DMS153 treated with DMSO at 0.1 percent for 48 hours (cell line): ENCODE data around the gene TMEM255B.
"Not testable (repeated sequence)": the region's sequence is repeated elsewhere in the genome, so short reads cannot be mapped to it uniquely, and the experiment has no call there.

Experiments used
- DNase-seq: peaks from one replicate; lab custom pipeline; 2025; ENCODE audit not compliant: unreplicated experiment; lab: John Stamatoyannopoulos, UW

TMEM255B gene

GRCh38 chr13:113785051-113786010, 26.3 kb downstream of the TMEM255B start:
- no peak for DNase-seq

GRCh38 chr13:113786262-113786841, 27.3 kb downstream of the TMEM255B start:
- no peak for DNase-seq

GRCh38 chr13:113787694-113788093, 28.7 kb downstream of the TMEM255B start:
- DNase-seq = no peak

- no peak for DNase-seq
Observed at GRCh38 chr13:113788413-113789135, 29.5 kb downstream of the TMEM255B start.

GRCh38 chr13:113789167-113789566, 30.1 kb downstream of the TMEM255B start:
- DNase-seq = no peak

- DNase-seq = not testable (repeated sequence)
Observed at GRCh38 chr13:113789931-113790330, 30.9 kb downstream of the TMEM255B start.

- DNase-seq = no peak
Observed at GRCh38 chr13:113791226-113791625, 32.2 kb downstream of the TMEM255B start.

- no peak for DNase-seq
Observed at GRCh38 chr13:113791761-113792160, 32.7 kb downstream of the TMEM255B start.

- no peak for DNase-seq
Observed at GRCh38 chr13:113792236-113792770, 33.3 kb downstream of the TMEM255B start.

- DNase-seq = no peak
Observed at GRCh38 chr13:113792886-113793717, 34.1 kb downstream of the TMEM255B start.

GRCh38 chr13:113793718-113794085, 34.7 kb downstream of the TMEM255B start:
- no peak for DNase-seq

- DNase-seq = no peak
Observed at GRCh38 chr13:113794086-113794485, 35.1 kb downstream of the TMEM255B start.

- DNase-seq = no peak
Observed at GRCh38 chr13:113794764-113795173, 35.7 kb downstream of the TMEM255B start.

- not testable (repeated sequence) for DNase-seq
Observed at GRCh38 chr13:113795362-113795761, 36.3 kb downstream of the TMEM255B start.

GRCh38 chr13:113796211-113796963, 37.4 kb downstream of the TMEM255B start:
- no peak for DNase-seq

GRCh38 chr13:113796964-113797676, 38.1 kb downstream of the TMEM255B start:
- no peak for DNase-seq

- no peak for DNase-seq
Observed at GRCh38 chr13:113798200-113798811, 39.3 kb downstream of the TMEM255B start.

GRCh38 chr13:113800576-113800926, 41.5 kb downstream of the TMEM255B start:
- no peak for DNase-seq
